Activated CD4-positive, alpha-beta T cell treated with anti-CD3 and anti-CD28 coated beads, Interleukin-10, Interleukin-2, amounts not matched to agents 100 ng/mL and 50 ng/mL, durations not matched to agents 16 hours and 8 hours (primary cell): Measurements from ENCODE around the gene ABITRAM.
"Not testable (repeated sequence)": the region's sequence is repeated elsewhere in the genome, so short reads cannot be mapped to it uniquely, and the experiment has no call there.

Experiments used
- DNase-seq: peaks from one replicate; pipeline ENCODE4 v3.0.0-alpha.2; 2020

Gene ABITRAM

DNA sequence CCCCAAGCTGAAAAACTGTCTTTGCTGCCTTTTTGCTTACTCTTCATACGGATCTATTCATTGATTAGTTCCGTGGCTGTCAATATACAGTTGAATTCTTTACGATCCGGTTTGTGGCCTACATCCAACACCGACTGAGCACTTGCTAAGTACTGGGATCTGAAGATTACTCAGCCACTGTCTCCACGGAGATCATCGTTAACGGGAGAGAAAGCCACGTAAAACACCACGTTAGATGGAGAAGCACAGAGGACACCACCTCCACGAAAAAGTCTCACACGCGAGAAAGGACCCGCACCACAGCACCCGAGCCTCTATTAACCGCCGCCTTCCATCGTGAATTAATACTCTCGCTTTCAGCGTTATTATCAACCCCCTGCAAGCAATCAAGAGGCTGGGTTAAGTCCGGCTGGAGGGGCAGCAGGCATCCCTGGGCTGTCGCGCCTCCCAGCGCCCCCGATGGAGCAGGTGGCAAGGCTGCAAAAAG lies 926 bp upstream of the ABITRAM start:
- peak; percentile 23 for DNase-seq

DNA sequence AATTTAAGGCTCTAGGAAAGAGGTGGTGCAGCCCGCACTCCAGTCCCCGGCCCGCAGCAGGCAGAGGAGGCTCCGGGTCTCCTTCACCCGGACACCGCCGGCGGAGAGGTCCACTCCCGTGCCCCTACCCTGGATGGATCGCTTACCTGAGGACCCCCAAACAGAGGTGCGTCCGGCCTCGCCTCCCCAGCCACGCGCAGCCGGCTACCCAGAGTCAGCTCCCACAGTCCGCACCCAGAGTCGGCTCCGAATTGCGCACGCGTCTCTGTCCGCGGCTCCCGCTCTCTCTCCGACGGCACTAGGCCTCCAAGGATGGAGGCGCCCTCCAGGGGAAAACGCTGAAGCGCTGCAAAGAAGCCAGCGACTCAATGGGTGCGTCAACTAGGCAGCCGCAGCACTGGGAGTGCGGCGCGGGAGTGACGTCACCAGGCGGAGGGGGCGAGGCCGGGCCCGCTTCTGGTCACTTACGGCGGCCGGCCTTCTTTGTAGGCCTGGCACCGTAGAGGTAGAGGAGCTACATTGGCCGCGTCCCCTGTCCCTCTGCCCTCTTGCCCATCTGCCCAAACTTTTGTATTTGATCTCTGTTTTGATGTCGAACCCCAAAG lies 380 bp upstream of the ABITRAM start, which contains the start of gene ELP1:
TSS of gene ELP1 (minus strand) at position 407 of the 605 bp plus-strand sequence. CDS start 2,978 bp downstream, outside the sequence.
- peak; percentile 94 for DNase-seq

DNA sequence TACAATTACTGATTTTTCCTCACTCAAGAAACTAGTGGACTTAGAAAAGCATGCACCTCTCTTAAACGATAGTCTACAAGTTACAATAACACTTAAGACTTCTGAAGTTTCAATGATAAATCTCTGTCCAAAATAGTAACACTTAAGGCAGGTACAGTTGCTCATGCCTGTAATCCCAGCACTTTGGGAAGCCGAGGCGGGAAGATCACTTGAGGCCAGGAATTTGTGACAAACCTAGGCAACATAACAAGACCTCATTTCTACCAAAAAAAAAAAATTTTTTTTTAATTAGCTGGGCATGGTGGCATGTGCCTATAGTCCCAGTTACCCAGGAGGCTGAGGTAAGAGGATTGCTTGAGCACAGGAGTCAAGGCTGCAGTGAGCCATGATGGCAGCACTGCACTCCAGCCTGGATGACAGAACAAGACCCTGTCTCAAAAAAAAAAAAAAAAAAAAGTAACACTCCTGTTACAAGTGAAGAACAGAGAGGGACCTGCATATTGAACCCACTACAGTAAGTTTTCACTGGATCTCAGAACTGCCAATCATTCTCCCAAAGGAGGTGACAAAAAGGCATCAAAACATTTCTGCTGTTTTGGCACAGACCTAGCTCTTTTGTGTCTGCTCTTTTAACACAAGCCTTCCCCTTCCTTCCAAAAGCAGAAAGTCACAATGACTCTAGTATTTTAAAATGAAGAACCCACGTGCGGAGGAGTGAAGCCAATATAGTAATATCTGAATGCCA lies 3.5 kb downstream of the ABITRAM start:
- DNase-seq, result no peak

DNA sequence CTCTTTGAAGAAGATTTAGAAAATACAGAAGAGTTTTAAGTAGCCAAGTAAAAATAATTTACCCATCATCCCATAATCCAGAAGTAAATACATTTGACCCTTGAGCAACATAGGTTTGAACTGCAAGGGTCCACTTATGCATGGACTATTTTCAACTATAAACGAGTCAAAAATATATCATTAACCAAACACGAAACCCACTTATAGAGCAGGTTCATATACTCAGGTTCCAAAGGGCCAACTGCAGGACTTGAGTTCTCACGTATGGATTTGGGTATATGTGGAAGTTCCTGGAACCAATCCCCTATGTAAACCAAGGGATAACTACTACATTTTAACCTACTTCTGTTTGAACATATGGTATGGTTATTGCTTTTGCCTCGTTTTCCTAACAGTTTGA lies 5.8 kb downstream of the ABITRAM start:
- no peak for DNase-seq

DNA sequence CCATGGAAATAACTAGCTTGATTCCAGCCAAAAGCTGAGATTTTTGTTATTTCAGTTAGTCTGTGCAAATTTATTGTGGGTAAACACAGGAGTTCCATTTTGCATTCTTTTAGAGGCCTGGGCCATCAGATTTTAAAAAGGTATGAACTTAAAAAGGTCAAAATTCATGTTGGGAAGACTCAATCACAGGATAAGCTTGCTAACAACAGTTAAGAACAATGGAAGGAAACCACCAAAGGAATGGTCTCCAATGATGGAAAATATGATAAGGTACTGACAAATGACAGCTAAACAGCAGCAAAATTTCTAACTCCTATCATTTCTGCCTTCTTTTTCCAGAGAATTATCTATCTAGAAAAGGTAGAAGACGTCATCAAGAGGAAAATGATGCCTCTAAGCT lies 16.0 kb downstream of the ABITRAM start:
- no peak for DNase-seq

DNA sequence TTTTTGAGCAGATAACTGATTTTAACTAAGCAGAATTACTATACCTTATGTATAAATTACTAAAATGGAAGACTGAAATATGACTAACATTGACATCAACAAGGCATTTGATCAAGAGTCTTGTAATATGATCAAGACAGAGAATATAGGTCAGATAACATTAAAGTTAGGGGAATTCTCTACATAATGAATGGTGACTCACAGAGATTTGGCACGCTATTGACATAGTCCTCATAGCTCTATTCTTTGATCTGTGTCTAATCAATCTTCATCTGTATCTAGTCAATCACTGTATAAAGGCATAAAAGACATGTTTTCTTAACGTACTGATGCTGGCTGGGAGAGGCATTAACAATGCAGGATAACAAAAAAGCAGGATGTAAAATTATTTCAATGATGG lies 17.4 kb downstream of the ABITRAM start:
- no peak for DNase-seq

DNA sequence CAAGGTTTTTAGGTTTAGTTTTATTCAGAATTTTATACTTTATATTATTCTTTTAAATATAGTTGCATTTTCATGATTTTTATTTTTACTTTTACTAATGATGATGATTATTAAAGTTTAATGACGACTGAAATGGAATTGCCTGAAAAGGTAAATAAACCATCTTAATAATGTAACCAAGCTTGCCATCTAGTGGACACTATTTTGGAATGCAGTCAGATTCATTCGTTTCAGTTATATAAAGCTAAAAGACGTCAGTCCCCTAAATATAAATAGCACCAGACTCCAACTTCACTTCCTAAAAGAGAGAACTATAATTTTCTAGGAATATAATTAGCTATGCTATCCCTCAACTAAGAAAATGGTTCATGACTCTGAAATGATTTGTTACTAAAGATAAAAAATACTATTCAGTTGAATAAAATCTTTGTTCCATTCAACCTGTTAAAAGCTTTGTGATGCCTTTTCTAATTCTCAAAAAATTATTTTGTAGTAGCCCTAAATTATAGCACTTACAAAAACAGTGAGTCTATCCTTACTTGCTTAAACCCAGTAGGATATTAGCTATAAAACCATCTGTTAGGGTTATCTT lies 19.9 kb downstream of the ABITRAM start:
- peak; percentile 17 for DNase-seq

DNA sequence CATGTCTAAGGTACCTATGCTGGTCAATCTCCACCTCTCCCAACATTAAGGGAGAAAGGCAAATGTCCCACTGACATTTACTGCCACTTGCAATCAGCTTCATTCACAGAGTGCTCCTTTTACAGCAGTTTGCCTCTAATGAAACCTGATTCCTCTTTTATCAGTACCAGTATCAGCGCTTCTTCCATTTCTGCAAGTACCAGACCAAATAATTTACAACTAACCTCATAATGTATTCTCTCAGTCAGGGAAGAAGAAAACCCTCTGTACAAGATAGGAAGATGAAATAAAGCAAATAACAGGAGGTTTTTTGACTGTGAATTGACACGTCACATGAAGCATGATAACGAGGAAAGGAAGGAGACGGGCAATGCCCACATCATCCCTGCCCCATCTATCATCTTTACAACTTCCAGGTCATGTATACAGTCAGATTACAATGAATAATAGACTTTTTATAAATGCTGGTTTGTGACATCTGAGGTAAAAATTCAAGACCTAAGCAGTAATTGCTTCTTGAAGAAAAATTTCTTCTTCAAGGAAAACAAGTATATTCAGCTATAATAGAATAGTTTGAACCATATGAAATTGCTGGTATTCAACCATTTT lies 21.9 kb downstream of the ABITRAM start:
- no peak for DNase-seq

DNA sequence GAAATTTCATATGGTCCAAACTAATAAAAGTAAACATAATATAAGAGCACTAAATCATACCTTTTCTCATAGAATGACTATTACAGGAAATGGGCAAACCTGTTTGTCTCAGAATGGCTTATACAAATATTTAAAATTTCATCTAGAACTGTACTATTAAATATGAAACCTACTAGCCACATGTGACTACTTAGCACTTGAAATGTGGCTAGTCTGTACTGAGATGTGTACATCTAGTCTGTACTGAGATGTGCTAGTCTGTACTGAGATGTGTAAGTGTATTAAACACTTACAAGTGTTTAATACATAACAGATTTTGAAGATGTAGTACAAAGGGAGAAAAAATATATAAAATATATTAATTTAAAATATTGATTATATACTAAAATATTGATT lies 22.4 kb downstream of the ABITRAM start:
- peak; percentile 40 for DNase-seq

DNA sequence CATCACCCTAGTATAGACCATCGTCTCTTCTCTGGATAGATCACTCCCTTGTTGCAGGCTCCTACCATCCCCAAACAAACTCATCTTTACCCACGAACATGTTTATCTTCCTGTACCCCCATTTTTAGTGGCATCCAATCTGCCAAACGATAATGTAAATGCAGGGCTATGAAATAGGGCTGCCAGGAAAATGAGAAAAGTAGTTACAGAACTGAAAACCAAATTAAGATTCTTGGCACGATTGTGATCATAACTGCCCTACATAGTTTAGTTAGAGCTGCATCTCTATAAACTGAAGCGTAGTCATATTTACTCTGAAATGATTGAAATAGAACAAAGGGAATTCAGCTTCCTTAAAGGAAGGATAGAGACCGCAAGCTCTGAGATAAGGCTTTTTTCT lies 26.1 kb downstream of the ABITRAM start:
- DNase-seq, result no peak

DNA sequence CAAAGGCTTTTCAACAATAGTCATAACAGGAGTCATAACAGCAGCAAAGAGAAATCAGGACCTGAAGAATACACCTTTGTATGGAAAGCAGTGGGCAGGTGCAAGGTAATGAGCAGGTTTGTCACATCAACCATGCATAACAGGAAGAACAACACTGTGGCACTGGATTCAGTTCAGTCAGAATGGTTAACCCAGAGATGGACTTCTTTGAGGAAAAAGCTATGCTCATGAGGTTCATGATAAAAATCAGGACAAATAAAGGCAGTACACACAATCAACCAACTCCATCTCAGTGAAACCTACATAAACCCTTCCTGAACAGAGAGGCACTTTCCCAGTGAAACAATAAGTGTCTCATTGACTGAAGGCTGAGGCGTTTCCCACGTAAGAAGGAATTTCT lies 27.0 kb downstream of the ABITRAM start:
- no peak for DNase-seq

DNA sequence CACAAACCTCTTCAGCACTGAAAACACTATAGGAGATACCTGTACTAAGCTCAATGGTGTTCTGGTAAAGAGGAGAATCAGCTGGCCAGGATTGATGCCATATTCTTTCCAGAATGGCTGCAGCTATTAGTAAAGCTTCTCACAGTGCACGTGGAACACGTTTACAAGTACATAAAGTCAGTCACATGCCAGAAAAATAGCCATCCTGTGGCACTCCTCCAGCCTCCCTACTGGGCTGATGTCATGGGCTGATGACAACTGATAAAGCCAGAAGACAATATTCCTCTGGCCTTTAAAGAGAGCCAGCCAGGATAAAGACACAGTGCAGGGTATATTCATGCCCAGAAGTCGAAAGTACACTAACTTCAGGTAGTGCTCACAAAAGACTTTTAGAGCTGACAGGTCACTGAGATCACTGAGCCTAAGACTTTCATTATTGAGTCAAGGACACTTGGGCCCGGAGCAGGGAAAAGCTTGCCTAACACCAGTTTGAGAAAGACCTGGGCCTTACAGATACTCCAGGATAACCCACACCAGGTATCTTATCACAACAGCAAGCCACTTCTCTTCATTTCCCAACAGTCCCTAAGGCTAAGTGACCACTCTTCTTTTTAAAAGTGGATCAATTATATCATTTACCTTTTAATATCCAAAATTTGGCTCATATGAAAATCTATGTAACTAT lies 29.4 kb downstream of the ABITRAM start:
- DNase-seq, result no peak

DNA sequence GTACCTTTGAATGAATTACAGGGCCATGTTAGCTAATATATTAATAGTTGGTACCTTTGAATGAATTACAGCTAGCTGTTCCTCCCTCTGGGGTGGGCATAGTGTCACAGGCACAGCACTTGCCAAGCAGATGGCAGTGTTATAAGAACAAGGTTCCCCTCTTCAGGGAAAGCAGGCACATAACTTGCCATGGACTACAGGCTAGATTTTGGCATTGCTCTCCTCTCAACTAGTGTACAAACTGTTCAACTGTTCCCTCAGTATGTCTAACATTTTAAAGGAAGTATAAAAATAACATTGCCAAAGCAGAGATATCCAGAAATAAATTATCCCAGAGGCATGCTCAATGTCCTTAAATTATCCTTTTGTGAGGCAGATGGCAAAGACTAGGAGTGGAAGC lies 33.7 kb downstream of the ABITRAM start:
- no peak for DNase-seq

DNA sequence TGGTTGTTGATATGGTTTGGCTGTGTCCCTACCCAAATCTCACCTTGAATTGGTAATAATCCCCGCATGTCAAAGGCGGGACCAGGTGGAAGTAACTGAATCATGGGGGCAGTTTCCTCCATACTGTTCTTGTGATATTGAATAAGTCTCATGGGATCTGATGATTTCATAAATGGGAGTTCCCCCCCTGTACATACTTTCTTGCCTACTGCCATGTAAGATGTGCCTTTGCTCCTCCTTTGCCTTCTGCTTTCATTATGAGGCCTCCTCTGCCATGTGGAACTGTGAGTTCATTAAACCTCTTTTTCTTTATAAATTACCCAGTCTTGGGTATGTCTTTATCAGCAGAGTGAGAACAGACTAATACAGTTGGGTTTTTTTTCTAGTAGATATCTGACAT lies 37.2 kb downstream of the ABITRAM start:
- DNase-seq, result not testable (repeated sequence)

DNA sequence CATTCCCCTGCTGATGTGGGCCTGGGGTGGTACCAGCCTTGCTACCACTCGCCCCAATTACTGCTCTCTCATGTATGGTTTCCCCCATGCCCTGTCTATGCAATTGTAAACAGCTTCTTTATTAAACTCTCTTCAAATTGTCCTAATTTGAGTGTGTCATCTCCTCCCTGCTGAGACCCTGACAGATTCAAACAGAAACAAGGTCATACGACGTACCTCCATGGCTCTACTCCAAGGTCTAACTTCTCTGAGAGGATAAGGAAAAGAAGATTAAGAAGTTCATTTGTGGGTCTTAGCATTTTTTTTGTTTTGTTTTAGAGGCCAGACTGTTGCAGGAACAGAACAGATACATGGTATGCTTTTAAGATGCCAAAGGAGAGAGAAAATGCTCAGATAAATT lies 38.0 kb downstream of the ABITRAM start:
- no peak for DNase-seq

DNA sequence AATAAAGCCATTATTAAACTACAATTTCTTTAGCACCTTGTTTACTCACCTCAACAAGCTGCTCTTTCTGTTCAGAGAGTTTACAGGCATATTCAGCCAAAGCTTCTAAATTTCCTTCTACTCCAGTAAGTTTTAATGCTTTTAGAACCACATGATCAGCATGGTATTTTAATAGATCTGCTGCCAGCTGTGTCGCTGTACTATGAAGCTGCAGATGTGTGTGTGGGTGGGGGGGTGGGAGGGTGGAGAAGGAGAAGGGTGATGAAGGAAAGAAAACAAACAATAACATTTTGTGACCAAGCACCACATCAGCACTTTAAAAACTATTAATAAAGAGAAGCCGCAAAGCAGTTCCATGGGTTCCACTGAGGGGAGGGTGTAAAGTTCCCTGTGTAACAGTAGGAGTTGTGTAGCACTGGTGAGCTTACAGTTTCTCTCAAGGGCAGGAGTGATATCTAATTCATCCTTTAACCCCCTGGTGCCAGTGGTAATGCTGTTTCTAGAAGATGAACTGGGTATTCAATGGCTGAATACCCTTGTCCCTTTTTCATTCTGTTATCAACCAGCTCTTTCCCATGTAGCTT lies 38.5 kb downstream of the ABITRAM start:
- DNase-seq, result no peak

DNA sequence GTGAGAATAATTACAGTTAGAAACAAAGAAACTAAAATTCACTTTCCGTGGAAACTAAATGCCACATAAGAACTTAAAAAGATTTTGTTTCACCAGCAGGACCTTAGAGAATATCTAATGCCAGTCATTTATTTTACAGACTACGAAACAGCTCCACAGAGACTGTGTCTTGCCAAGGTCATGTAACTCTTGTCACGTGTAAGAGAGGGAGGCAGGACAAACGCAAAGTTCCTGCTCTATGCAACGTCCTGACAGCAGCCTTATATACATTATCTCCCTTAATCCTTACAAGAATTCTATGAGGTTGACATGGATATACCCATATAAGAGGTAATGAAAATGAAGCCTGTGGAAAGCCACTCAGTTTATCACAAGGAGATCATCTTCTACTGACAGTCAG lies 39.7 kb downstream of the ABITRAM start:
- no peak for DNase-seq

DNA sequence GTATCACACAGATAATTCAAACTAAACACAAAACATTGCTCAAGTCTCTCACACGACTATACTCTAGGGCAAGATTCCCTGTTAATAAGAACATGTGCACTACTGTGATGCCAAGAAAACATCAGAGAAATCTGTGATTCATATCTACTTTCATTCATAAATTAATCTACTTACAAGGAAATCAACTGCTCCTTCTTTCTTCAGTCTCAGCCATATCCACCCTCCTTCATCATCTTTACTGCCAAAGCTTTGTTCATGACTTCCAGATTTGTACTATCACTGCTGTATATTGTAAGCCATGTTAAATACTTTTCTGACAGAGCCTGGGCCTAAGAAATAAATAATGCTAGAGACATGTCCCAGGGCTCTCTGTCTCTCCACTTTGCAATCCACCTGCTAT lies 44.0 kb downstream of the ABITRAM start:
- DNase-seq, result no peak

DNA sequence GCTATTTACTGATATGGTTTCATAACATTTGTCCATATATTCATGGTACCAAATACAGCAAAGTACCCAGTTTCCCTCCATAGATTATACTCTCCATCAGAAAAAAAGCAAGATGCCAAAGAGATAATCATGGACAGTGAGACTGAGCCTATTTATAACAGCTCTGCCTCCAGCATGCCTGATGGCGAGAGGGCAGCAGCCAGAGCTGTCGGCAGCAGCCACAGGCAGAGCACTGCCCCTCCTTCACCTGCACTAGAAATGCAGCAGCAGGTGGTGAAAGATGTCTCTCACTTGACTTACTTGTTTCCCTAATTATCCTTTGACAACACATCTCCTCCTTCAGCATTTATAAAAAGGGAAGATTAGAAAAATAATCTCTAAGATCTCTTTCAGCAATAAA lies 46.7 kb downstream of the ABITRAM start:
- no peak for DNase-seq

DNA sequence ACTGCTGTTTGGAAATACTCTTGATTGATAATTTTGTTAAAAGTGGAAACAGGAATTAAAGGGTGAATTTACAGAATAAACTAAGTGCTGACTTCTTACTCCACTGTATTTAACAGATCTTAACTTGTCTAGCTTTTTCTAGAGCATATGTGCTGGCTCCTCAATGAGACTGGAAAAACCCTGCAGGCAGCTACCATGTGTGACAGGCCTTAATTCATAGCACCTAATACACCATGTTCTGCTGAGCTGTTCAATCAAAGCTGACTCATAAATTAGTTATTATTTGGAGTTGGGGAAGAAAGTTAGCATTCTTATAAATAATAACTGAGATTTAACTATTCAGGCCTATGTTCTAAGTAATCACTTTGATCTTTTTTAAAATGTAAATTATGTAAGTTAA lies 49.7 kb downstream of the ABITRAM start:
- no peak for DNase-seq
